Stomach (tissue), 4 donors: Measurements from ENCODE around the gene TMEM198.

ENCODE experiments used
- CTCF ChIP-seq, 7 experiments: fragments of 450-650 bp in 4 of 7; fragments of 200-600 bp in 3 of 7; sonication (generic) in 3 of 7; IDR thresholded peaks; one replicate each; pipeline ENCODE4 v1.5.1; 2016 to 2019; ENCODE audit warnings: antibody characterized with exemption in 7 of 7, control low read depth in 2 of 7, mild to moderate bottlenecking in 1 of 7
- POLR2A ChIP-seq, 4 donors: fragments of 450-650 bp; IDR thresholded peaks; one replicate each; pipeline ENCODE4 v1.6.1; 2016; ENCODE audit warnings: antibody characterized with exemption in 4 of 4, control low read depth in 2 of 4, mild to moderate bottlenecking in 1 of 4, moderate library complexity in 1 of 4

- no peak for TF ChIP-seq CTCF (IDR thresholded peaks at IDR 0.05)
- TF ChIP-seq POLR2A (IDR thresholded peaks at IDR 0.05) = no peak
Measured at GRCh38 chr2:219559156-219559915, 15.5 kb downstream of the TMEM198 start.
